Osteoblast (primary cell): ENCODE measurements around the gene SLC35F1. TPM values are rescaled to one million over a fixed set of nuclear protein-coding genes. Genes with fewer than 3 reads are reported as not detected.

Experiments used
- DNase-seq: peaks from one replicate; pipeline ENCODE4 v3.0.0; 2011; ENCODE audit warnings: low spot score, mixed read lengths; ENCODE audit not compliant: insufficient read length; ENCODE audit errors: missing footprints
- H2AFZ ChIP-seq: 2 replicates; pipeline ENCODE4 v1.6.0; 2011; ENCODE audit warnings: mild to moderate bottlenecking, low read length
- H3K27ac ChIP-seq: 2 replicates; pipeline ENCODE4 v1.5.1; 2011; ENCODE audit warnings: mild to moderate bottlenecking, low read depth, low read length, moderate library complexity
- H3K27me3 ChIP-seq: 2 replicates; pipeline ENCODE4 v1.6.0; 2012; ENCODE audit warnings: mild to moderate bottlenecking, control low read depth, inconsistent platforms, low read length, moderate library complexity; ENCODE audit not compliant: insufficient read depth
- H3K36me3 ChIP-seq: 2 replicates; pipeline ENCODE4 v1.5.1; 2011; ENCODE audit warnings: mild to moderate bottlenecking, low read length, control low read depth, moderate library complexity; ENCODE audit not compliant: insufficient read depth
- H3K4me1 ChIP-seq: 2 replicates; pipeline ENCODE4 v1.5.1; 2011; ENCODE audit warnings: mild to moderate bottlenecking, low read length, control low read depth, moderate library complexity; ENCODE audit not compliant: insufficient read depth
- H3K4me2 ChIP-seq: 2 replicates; pipeline ENCODE4 v1.6.0; 2011; ENCODE audit warnings: mild to moderate bottlenecking, low read length; ENCODE audit not compliant: insufficient read depth
- H3K4me3 ChIP-seq: fragments of 200-600 bp; sonication (generic); 3 replicates; pipeline ENCODE4 v1.5.1; 2012; ENCODE audit warnings: mild to moderate bottlenecking, low read length, inconsistent platforms; ENCODE audit not compliant: insufficient read depth
- H3K79me2 ChIP-seq: 2 replicates; pipeline ENCODE4 v1.6.0; 2012; ENCODE audit warnings: mild to moderate bottlenecking, low read length, control low read depth, inconsistent platforms; ENCODE audit not compliant: insufficient read depth
- H3K9me3 ChIP-seq: 2 replicates; pipeline ENCODE4 v1.5.1; 2011; ENCODE audit warnings: low read depth, low read length, control low read depth
- H4K20me1 ChIP-seq: 2 replicates; pipeline ENCODE4 v1.6.0; 2012; ENCODE audit warnings: mild to moderate bottlenecking, low read length, control low read depth; ENCODE audit not compliant: insufficient read depth
- CTCF ChIP-seq: IDR thresholded peaks from 2 replicates; pipeline ENCODE4 v1.5.1; 2011; ENCODE audit warnings: mild to moderate bottlenecking, low read depth, low read length, moderate library complexity; ENCODE audit errors: extremely low read depth
- total RNA-seq: library from RNA; depleted of rRNA; stranded (reverse); fragments of >200 nt; gene quantifications from 2 replicates; pipeline ENCODE4 v1.2.3, GENCODE V29; 2012

The SLC35F1 gene
- total RNA-seq, 1 donor: under 0.01 TPM

GRCh38 chr6:117870486-117871242 lies 36.4 kb upstream of the SLC35F1 start:
- H3K4me3 ChIP-seq: no peak overlapping the region
- H3K79me2 ChIP-seq: no peaks in the 10 kb centered on the region
- H3K27me3 ChIP-seq: no peaks in the 10 kb centered on the region
- H3K27ac ChIP-seq: no peak overlapping the region
- H4K20me1 ChIP-seq: no peaks in the 10 kb centered on the region
- H3K4me2 ChIP-seq: no peak overlapping the region
- H3K36me3 ChIP-seq: no peaks in the 10 kb centered on the region
- no peak overlapping the region for H2AFZ ChIP-seq
- no peaks in the 10 kb centered on the region for H3K9me3 ChIP-seq
- H3K4me1 ChIP-seq: no peaks in the 10 kb centered on the region
- DNase-seq: no peak
- TF ChIP-seq CTCF: no peak

GRCh38 chr6:117880824-117881223 lies 26.2 kb upstream of the SLC35F1 start:
- Histone ChIP-seq H3K36me3 (no peaks in the 10 kb centered on the region), H3K27ac (no peak overlapping the region), H3K4me1 (no peaks in the 10 kb centered on the region), H3K79me2 (no peaks in the 10 kb centered on the region), H3K9me3 (no peaks in the 10 kb centered on the region), H2AFZ (no peak overlapping the region), H3K4me2 (no peak overlapping the region), H3K27me3 (no peaks in the 10 kb centered on the region), H3K4me3 (no peak overlapping the region), H4K20me1 (no peaks in the 10 kb centered on the region)
- no peak for TF ChIP-seq CTCF
- DNase-seq: no peak

GRCh38 chr6:117890172-117890571 lies 16.9 kb upstream of the SLC35F1 start:
- Histone ChIP-seq H3K27ac (no peak overlapping the region), H3K9me3 (no peaks in the 10 kb centered on the region), H3K4me2 (no peak overlapping the region), H3K79me2 (no peaks in the 10 kb centered on the region), H3K27me3 (no peaks in the 10 kb centered on the region), H3K4me3 (no peak overlapping the region), H4K20me1 (no peaks in the 10 kb centered on the region), H2AFZ (no peak overlapping the region), H3K36me3 (no peaks in the 10 kb centered on the region), H3K4me1 (no peaks in the 10 kb centered on the region)
- TF ChIP-seq CTCF: no peak
- DNase-seq: no peak

GRCh38 chr6:117906507-117906957 lies 532 bp upstream of the SLC35F1 start:
- Histone ChIP-seq H3K4me1 (no peaks in the 10 kb centered on the region), H3K36me3 (no peaks in the 10 kb centered on the region), H3K4me2 (peak overlapping the region; percentile 53), H4K20me1 (no peaks in the 10 kb centered on the region), H3K4me3 (no peak overlapping the region), H2AFZ (no peak overlapping the region), H3K9me3 (no peaks in the 10 kb centered on the region), H3K27me3 (peaks cover 25% of the 10 kb centered on the region), H3K79me2 (no peaks in the 10 kb centered on the region), H3K27ac (no peak overlapping the region)
- no peak for TF ChIP-seq CTCF
- no peak for DNase-seq
